Adrenal gland (tissue), 12 donors: ENCODE results near the gene AKIRIN2. TPM values are rescaled to one million over a fixed set of nuclear protein-coding genes. Genes with fewer than 3 reads are reported as not detected.
A peak's percentile ranks its signal among the peaks of the same experiment; 100 is the strongest.

Experiments used
- DNase-seq, 7 donors: peaks; one replicate each; pipeline ENCODE4 v3.0.0-alpha.2; 2019 to 2020
- H3K27ac ChIP-seq, 5 donors: fragments of 200-600 bp; sonication (generic) in 4 of 5; 1 replicate in 3 of 5; 2 replicates in 2 of 5; pipeline versions ENCODE4 v1.5.1 to v1.8.0; 2016 to 2020; ENCODE audit warnings: mild to moderate bottlenecking in 1 of 5
- H3K27me3 ChIP-seq: fragments of 200-600 bp; 2 replicates; pipeline ENCODE4 v1.8.0; 2021
- H3K36me3 ChIP-seq, 2 donors: fragments of 200-600 bp; replicated peaks in 1 of 2; 1 replicate in 1 of 2; 2 replicates in 1 of 2; pipeline versions ENCODE4 v1.5.1 to v1.8.0; 2018 to 2022
- H3K4me1 ChIP-seq, 2 donors: fragments of 200-600 bp; replicated peaks in 1 of 2; 1 replicate in 1 of 2; 2 replicates in 1 of 2; pipeline versions ENCODE4 v1.5.1 to v1.8.0; 2018 to 2021
- H3K4me3 ChIP-seq, 4 donors: fragments of 200-600 bp; sonication (generic) in 3 of 4; one replicate each; pipeline ENCODE4 v1.5.1; 2016 to 2018
- H3K9me3 ChIP-seq, 3 donors: fragments of 200-600 bp; sonication (generic) in 1 of 3; replicated peaks in 1 of 3; 1 replicate in 2 of 3; 2 replicates in 1 of 3; pipeline versions ENCODE4 v1.5.1 to v1.8.0; 2016 to 2021
- POLR2A ChIP-seq, 2 donors: fragments of 450-650 bp; IDR thresholded peaks; one replicate each; pipeline ENCODE4 v1.6.1; 2017; ENCODE audit warnings: antibody characterized with exemption in 2 of 2, mild to moderate bottlenecking in 2 of 2, moderate library complexity in 1 of 2
- WGBS, 4 donors: extraction: QIAGEN DNeasy Blood & Tissue Kit in 2 of 4; methylation state at CpG; one replicate each; pipeline versions ENCODE4 v1.1.5 to v1.1.7; 2013 to 2017; 5-methylcytosine and 5-hydroxymethylcytosine counted together
- intact Hi-C, 2 donors: fragments of 100-400 bp; cut with DNase I; formaldehyde crosslinking; loops; one replicate each; pipeline versions ENCODE4 v1.14.1 to v1.15.0; 2022 to 2023
- polyA plus RNA-seq, 3 donors: library from polyadenylated mRNA; stranded (reverse); fragments of 200-250 nt in 2 of 3; fragments of 350-450 nt in 1 of 3; fragmentation: Illumina TruSeq in 1 of 3; extraction: RNeasy Lipid Tissue Mini Kit (QIAGEN cat#74804) in 1 of 3; gene quantifications; one replicate each; pipeline ENCODE4 v1.2.3, GENCODE V29; 2013 to 2014
- total RNA-seq, 9 donors: library from RNA; depleted of rRNA in 4 of 9; stranded (reverse); fragments of >200 nt in 4 of 9; fragments of 120-200 nt in 1 of 9; fragmentation: NEBNext Ultra II Directional in 1 of 9; extraction: Animal tissue kit (Norgen Biotek cat#: 25700) in 1 of 9; gene quantifications; one replicate each; pipeline versions ENCODE4 v1.1.0 to v1.2.4, GENCODE V29; 2013 to 2023
- TF ChIP-seq, protein P1 (sequence below), 6 experiments: fragments of 450-650 bp in 4 of 6; fragments of 200-600 bp in 2 of 6; sonication (generic) in 1 of 6; IDR thresholded peaks; 1 replicate in 5 of 6; 2 replicates in 1 of 6; pipeline versions ENCODE4 v1.5.1 to v1.8.0; 2016 to 2021; ENCODE audit warnings: antibody characterized with exemption in 6 of 6, mild to moderate bottlenecking in 2 of 6, moderate library complexity in 1 of 6
- donor health status: healthy with polysubstance abuse.
- donor health status: Bipolar disorder and iron deficiency.
- donor health status: DM: yes; HTN: yes; CAD: no.
- donor health status: DM: no; HTN: no; CAD: no.
- donor health status: DM: no; HTN: no; CAD: no.
- donor health status: DM: yes; HTN: yes; CAD: no.

The AKIRIN2 gene
- total and polyA plus RNA-seq, 12 donors: 20.6 to 70.2 (median 53.2) TPM

DNA sequence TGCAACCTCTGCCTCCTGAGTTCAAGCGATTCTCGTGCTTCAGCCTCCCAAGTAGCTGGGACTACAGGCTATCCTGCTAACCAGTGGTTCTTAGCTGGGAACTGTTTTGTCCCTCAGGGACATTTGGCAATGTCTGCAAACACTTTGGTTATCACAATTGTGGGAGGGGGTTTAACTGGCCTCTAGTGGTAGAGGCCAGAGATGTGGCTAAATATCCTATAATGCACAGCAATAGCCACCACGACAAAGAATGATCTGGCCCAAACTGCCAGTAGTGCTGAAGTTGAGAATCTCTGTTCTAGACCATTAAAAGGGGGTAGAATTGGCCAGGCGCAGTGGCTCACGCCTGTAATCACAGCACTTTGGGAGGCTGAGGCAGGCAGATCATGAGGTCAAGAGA is 28.8 kb downstream of the AKIRIN2 start:
- no peak for DNase-seq
- H3K27ac ChIP-seq: peak overlapping the region in 2 of 5 donors; percentile 7 to 16
- WGBS, 4 donors: 93 to 98% (median 96%) methylated on average over 5 of the region's 5 CpGs
- no peak overlapping the region for H3K4me3 ChIP-seq
- TF ChIP-seq, protein P1, sequence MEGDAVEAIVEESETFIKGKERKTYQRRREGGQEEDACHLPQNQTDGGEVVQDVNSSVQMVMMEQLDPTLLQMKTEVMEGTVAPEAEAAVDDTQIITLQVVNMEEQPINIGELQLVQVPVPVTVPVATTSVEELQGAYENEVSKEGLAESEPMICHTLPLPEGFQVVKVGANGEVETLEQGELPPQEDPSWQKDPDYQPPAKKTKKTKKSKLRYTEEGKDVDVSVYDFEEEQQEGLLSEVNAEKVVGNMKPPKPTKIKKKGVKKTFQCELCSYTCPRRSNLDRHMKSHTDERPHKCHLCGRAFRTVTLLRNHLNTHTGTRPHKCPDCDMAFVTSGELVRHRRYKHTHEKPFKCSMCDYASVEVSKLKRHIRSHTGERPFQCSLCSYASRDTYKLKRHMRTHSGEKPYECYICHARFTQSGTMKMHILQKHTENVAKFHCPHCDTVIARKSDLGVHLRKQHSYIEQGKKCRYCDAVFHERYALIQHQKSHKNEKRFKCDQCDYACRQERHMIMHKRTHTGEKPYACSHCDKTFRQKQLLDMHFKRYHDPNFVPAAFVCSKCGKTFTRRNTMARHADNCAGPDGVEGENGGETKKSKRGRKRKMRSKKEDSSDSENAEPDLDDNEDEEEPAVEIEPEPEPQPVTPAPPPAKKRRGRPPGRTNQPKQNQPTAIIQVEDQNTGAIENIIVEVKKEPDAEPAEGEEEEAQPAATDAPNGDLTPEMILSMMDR (IDR thresholded peaks at IDR 0.05): no peak
- TF ChIP-seq POLR2A (IDR thresholded peaks at IDR 0.05): no peak
- peaks cover 0 to 37% of the 10 kb centered on the region in 2 donors for H3K36me3 ChIP-seq
- H3K9me3 ChIP-seq: no peaks in the 10 kb centered on the region
- H3K4me1 ChIP-seq: peaks cover 0 to 9% of the 10 kb centered on the region in 2 donors
- no peaks in the 10 kb centered on the region for H3K27me3 ChIP-seq
- intact Hi-C loops: no loop called here

DNA sequence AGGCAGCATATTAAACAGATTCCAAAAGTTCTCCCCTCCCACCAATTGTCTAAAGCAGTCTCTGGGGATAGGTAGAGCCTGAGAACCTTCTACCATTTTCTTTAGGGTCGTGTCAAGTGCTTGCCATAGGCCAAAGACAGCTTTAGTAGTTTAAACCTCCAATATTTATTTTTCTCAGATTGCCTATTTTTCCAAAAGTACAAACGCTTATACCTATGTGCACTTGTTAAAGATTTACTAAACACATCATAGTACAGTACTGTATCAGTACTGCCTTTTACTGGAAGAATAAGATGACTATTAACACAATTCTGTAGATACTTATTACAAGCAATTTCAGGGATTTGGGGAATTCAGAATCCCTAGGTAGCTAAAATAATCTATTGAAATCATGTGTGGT is 29.4 kb downstream of the AKIRIN2 start:
- TF ChIP-seq, protein P1 (IDR thresholded peaks at IDR 0.05): no peak
- TF ChIP-seq POLR2A (IDR thresholded peaks at IDR 0.05): no peak
- Histone ChIP-seq H3K4me3 (no peak overlapping the region), H3K4me1 (peaks cover 0 to 9% of the 10 kb centered on the region in 2 donors), H3K9me3 (no peaks in the 10 kb centered on the region), H3K36me3 (peaks cover 0 to 31% of the 10 kb centered on the region in 2 donors), H3K27me3 (no peaks in the 10 kb centered on the region), H3K27ac (peak overlapping the region in 4 of 5 donors; percentile 16 to 69 (median 54))
- no peak for DNase-seq
- intact Hi-C loops: no loop called here
- 90 to 94% (median 93%) methylated on average over 2 of the region's 2 CpGs for WGBS, 4 donors

DNA sequence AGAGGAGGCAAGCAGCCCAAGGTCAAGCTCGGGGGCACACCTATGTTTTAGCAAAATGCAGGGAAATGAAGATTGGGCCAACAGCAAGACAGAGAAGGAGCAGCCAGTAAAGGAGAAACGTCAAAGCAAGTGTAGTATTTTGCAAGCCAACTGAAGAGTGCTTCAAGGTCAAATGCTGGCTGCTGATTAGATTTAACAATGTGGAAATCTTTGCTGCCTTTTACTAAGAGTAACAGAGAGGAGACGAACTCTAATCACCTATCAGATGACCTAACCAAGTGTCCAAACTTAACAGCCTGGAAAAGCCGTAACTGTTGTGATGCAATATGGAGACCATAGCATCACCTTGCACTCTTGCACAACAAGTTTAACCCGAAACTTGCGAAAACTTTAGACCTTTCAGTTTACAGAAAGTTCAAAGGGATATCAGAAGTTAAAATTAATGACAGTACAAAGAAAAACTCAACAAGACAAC is 30.4 kb downstream of the AKIRIN2 start:
- Histone ChIP-seq H3K27ac (peak overlapping the region; percentile 39 to 69 (median 56)), H3K4me3 (no peak overlapping the region), H3K4me1 (peaks cover 0 to 9% of the 10 kb centered on the region in 2 donors), H3K27me3 (no peaks in the 10 kb centered on the region), H3K9me3 (no peaks in the 10 kb centered on the region), H3K36me3 (peaks cover 0 to 24% of the 10 kb centered on the region in 2 donors)
- WGBS, 4 donors: 37 to 39% (median 37%) methylated on average over 6 of the region's 6 CpGs
- DNase-seq: peak in 6 of 7 donors; percentile 38 to 74 (median 60)
- TF ChIP-seq, protein P1 (IDR thresholded peaks at IDR 0.05): no peak
- TF ChIP-seq POLR2A (IDR thresholded peaks at IDR 0.05): no peak
- intact Hi-C loops: no loop called here

DNA sequence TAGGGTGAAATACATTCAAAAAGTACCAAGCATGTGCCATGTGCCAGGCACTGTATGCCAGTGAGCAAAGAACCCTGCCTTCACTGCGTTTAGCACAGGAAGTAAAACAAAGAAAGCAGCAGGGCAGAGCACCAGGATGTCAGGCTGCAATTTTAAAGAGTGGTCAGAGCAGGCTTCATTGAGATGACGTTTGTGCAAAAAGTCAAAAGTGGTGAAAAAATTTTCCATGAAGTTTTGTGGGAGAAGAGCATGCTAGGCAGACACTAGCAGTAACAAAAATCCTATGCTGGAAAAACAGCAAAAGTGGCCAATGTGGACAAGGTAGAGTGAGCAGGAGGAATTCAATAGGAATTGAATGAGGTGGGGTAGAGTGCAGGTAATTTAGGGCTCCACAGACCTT is 31.3 kb downstream of the AKIRIN2 start:
- no peak for DNase-seq
- no peaks in the 10 kb centered on the region for H3K9me3 ChIP-seq
- H3K27ac ChIP-seq: peak overlapping the region in 3 of 5 donors; percentile 56 to 69 (median 69)
- 46 to 62% (median 51%) methylated on average over 2 of the region's 2 CpGs for WGBS, 4 donors
- intact Hi-C loops: no loop called here
- H3K27me3 ChIP-seq: no peaks in the 10 kb centered on the region
- H3K36me3 ChIP-seq: peaks cover 0 to 16% of the 10 kb centered on the region in 2 donors
- no peak overlapping the region for H3K4me3 ChIP-seq
- H3K4me1 ChIP-seq: peaks cover 0 to 9% of the 10 kb centered on the region in 2 donors
- TF ChIP-seq POLR2A (IDR thresholded peaks at IDR 0.05): no peak
- TF ChIP-seq, protein P1 (IDR thresholded peaks at IDR 0.05): no peak
